ENCODE data around the gene DEPDC5. TPM values are rescaled to one million over a fixed set of nuclear protein-coding genes. Genes with fewer than 3 reads are reported as not detected.

Gene DEPDC5
- total RNA-seq, 1 experiment from 2014 or later = 7.9 TPM

GRCh38 chr22:31883989-31884388 is 130.2 kb downstream of the DEPDC5 start:
- Histone ChIP-seq H3K27me3 (ENCODE audit: low read length) (no peaks in the 10 kb centered on the region), H2AFZ (ENCODE audit: low read length) (no peak overlapping the region), H3F3A (ENCODE audit: low read length, unreplicated experiment) (no peaks in the 10 kb centered on the region), H3K4me2 (ENCODE audit: low read length) (no peak overlapping the region), H3K36me3 (ENCODE audit: low read depth, low read length) (no peaks in the 10 kb centered on the region; the same call in 1 of the 2 replicates), H3K4me3 (ENCODE audit: low read length) (no peak overlapping the region), H3K9me3 (ENCODE audit: low read length) (no peaks in the 10 kb centered on the region), H3K4me1 (ENCODE audit: insufficient read depth, low read length) (no peaks in the 10 kb centered on the region), H3K27ac (ENCODE audit: low read length) (no peak overlapping the region), H3K9ac (ENCODE audit: low read length) (no peak overlapping the region), H3K9me2 (replicated peaks; ENCODE audit: low read length) (no peaks in the 10 kb centered on the region), H4K20me1 (ENCODE audit: low read length) (no peaks in the 10 kb centered on the region), H3K79me2 (ENCODE audit: low read length) (no peaks in the 10 kb centered on the region)
- DNase-seq (no peak), ATAC-seq (no peak)
- CTCF ChIA-PET = no interaction called here
- no peak for TF ChIP-seq CTCF (conservative IDR thresholded peaks at IDR 0.05; ENCODE audit: low read depth, low read length)
- TF ChIP-seq EZH2 (IDR thresholded peaks at IDR 0.05; ENCODE audit: low read length, unreplicated experiment) = no peak
- no peak for TF ChIP-seq EZH2phosphoT487 (IDR thresholded peaks at IDR 0.05; ENCODE audit: borderline replicate concordance, low read length)
- BruUV-seq (replicated peaks) = no TSS peak
- intact Hi-C loops (cut with micrococcal nuclease) = no loop called here
- POLR2A ChIA-PET (ENCODE audit: unreplicated experiment) = no interaction called here

- no peak for ATAC-seq
- TF ChIP-seq EZH2phosphoT487 (IDR thresholded peaks at IDR 0.05; ENCODE audit: borderline replicate concordance, low read length) (no peak), EZH2 (IDR thresholded peaks at IDR 0.05; ENCODE audit: low read length, unreplicated experiment) (no peak), CTCF (conservative IDR thresholded peaks at IDR 0.05; ENCODE audit: low read depth, low read length) (no peak)
These were observed 137.7 kb downstream of the DEPDC5 start for GRCh38 chr22:31891366-31892079.

GRCh38 chr22:31892080-31892433 is 138.2 kb downstream of the DEPDC5 start:
- BruUV-seq (replicated peaks) = no TSS peak
- no peaks in the 10 kb centered on the region for H3K9me3 ChIP-seq (ENCODE audit: low read length)
- H3K27me3 ChIP-seq (ENCODE audit: low read length) = no peaks in the 10 kb centered on the region
- no peak for TF ChIP-seq EZH2 (IDR thresholded peaks at IDR 0.05; ENCODE audit: low read length, unreplicated experiment)
- TF ChIP-seq EZH2phosphoT487 (IDR thresholded peaks at IDR 0.05; ENCODE audit: borderline replicate concordance, low read length) = no peak
- TF ChIP-seq CTCF (conservative IDR thresholded peaks at IDR 0.05; ENCODE audit: low read depth, low read length) = no peak
- H4K20me1 ChIP-seq (ENCODE audit: low read length) = no peaks in the 10 kb centered on the region
- H3F3A ChIP-seq (ENCODE audit: low read length, unreplicated experiment) = no peaks in the 10 kb centered on the region
- no peak overlapping the region for H2AFZ ChIP-seq (ENCODE audit: low read length)
- DNase-seq (no peak), ATAC-seq (no peak)
- no peak overlapping the region for H3K9ac ChIP-seq (ENCODE audit: low read length)
- intact Hi-C loops (cut with micrococcal nuclease) = no loop called here
- H3K27ac ChIP-seq (ENCODE audit: low read length) = no peak overlapping the region
- no peaks in the 10 kb centered on the region for H3K79me2 ChIP-seq (ENCODE audit: low read length)
- no peaks in the 10 kb centered on the region for H3K9me2 ChIP-seq (replicated peaks; ENCODE audit: low read length)
- POLR2A ChIA-PET (ENCODE audit: unreplicated experiment) = no interaction called here
- no peak overlapping the region for H3K4me2 ChIP-seq (ENCODE audit: low read length)
- no peaks in the 10 kb centered on the region for H3K4me1 ChIP-seq (ENCODE audit: insufficient read depth, low read length)
- CTCF ChIA-PET = interaction anchor here (0.7 kb wide), 1 partner anchor 36 kb away, joined by 4 read pairs; no protein-coding TSS in a partner anchor
- no peak overlapping the region for H3K4me3 ChIP-seq (ENCODE audit: low read length)
- H3K36me3 ChIP-seq (ENCODE audit: low read depth, low read length) = no peaks in the 10 kb centered on the region

More at GRCh38 chr22:31891366-31892079, 137.7 kb downstream of the DEPDC5 start:
- Histone ChIP-seq H3K27ac (ENCODE audit: low read length) (no peak overlapping the region), H3K4me3 (ENCODE audit: low read length) (no peak overlapping the region), H3K36me3 (ENCODE audit: low read depth, low read length) (no peaks in the 10 kb centered on the region), H3F3A (ENCODE audit: low read length, unreplicated experiment) (no peaks in the 10 kb centered on the region), H3K4me2 (ENCODE audit: low read length) (no peak overlapping the region), H3K9me2 (replicated peaks; ENCODE audit: low read length) (no peaks in the 10 kb centered on the region), H4K20me1 (ENCODE audit: low read length) (no peaks in the 10 kb centered on the region), H2AFZ (ENCODE audit: low read length) (no peak overlapping the region), H3K79me2 (ENCODE audit: low read length) (no peaks in the 10 kb centered on the region), H3K9me3 (ENCODE audit: low read length) (no peaks in the 10 kb centered on the region), H3K9ac (ENCODE audit: low read length) (no peak overlapping the region), H3K27me3 (ENCODE audit: low read length) (no peaks in the 10 kb centered on the region), H3K4me1 (ENCODE audit: insufficient read depth, low read length) (no peaks in the 10 kb centered on the region)
- no peak for DNase-seq
- BruUV-seq (replicated peaks) = no TSS peak
- intact Hi-C loops (cut with micrococcal nuclease) = no loop called here
- CTCF ChIA-PET = interaction anchor here (0.7 kb wide), 1 partner anchor 37 kb away, joined by 4 read pairs; no protein-coding TSS in a partner anchor
- POLR2A ChIA-PET (ENCODE audit: unreplicated experiment) = no interaction called here
